ENCODE measurements around the gene TXNDC17. TPM values are rescaled to one million over a fixed set of nuclear protein-coding genes. Genes with fewer than 3 reads are reported as not detected.
"Not testable (repeated sequence)": the region's sequence is repeated elsewhere in the genome, so short reads cannot be mapped to it uniquely, and the experiment has no call there.

TXNDC17 gene
- total RNA-seq, 3 donors from 2014 or later: 107 to 122 (median 108) TPM

- ATAC-seq; H3K36me3 Mint-ChIP-seq (ENCODE audit: insufficient read depth); H3K4me3 Mint-ChIP-seq; H3K4me1 Mint-ChIP-seq (ENCODE audit: low read depth); DNase-seq; H3K9me3 Mint-ChIP-seq: not testable (repeated sequence)
- H3K27me3 Mint-ChIP-seq (ENCODE audit: low read depth): peaks cover 44% of the 10 kb centered on the region
Measured at GRCh38 chr17:6691958-6692357, 51.1 kb downstream of the TXNDC17 start.

Other genes starting within 250 kb of the TXNDC17 start
- gene AIPL1, start 205.9 kb upstream of the TXNDC17 start, total RNA-seq: not detected
- 1 to 10 TPM in 2 of 3 donors, under 1 TPM in 1; 0.82 to 1.9 (median 1.7) TPM for gene PIMREG, start 196.6 kb upstream of the TXNDC17 start, total RNA-seq
- gene PITPNM3, start 84.5 kb upstream of the TXNDC17 start, total RNA-seq: under 1 TPM; 0.33 to 0.58 (median 0.56) TPM
- 10 to 100 TPM; 16.9 to 19.2 (median 17.1) TPM for gene KIAA0753, start 349 bp upstream of the TXNDC17 start, total RNA-seq
- 10 to 100 TPM; 20.6 to 28.1 (median 25.2) TPM for gene MED31, start 10.5 kb downstream of the TXNDC17 start, total RNA-seq
- 1 to 10 TPM in 2 of 3 donors, under 1 TPM in 1; 0.90 to 1.8 (median 1.1) TPM for gene C17orf100, start 10.7 kb downstream of the TXNDC17 start, total RNA-seq
- under 1 TPM in 1 of 3 donors, not detected in 2; 0.13 TPM for gene SLC13A5, start 72.3 kb downstream of the TXNDC17 start, total RNA-seq
- 10 to 100 TPM in 1 of 3 donors, 1 to 10 TPM in 2; 3.9 to 10.1 (median 7.8) TPM for gene XAF1, start 115.0 kb downstream of the TXNDC17 start, total RNA-seq
- not detected for gene FBXO39, start 135.2 kb downstream of the TXNDC17 start, total RNA-seq
- gene TEKT1, start 190.7 kb downstream of the TXNDC17 start, total RNA-seq: not detected

Measured in activated T-cell treated with anti-CD3 and anti-CD28 coated beads, Interleukin-2, amount 50 U/mL, for 4 hours (primary cell).